ENCODE measurements around the gene ANKFN1. TPM values are rescaled to one million over a fixed set of nuclear protein-coding genes. Genes with fewer than 3 reads are reported as not detected.

The ANKFN1 gene
- total RNA-seq, 1 experiment from 2014 or later: not detected

- no peak overlapping the region for H3K4me2 ChIP-seq (ENCODE audit: insufficient read depth, insufficient read length, low read length)
- no peak overlapping the region for H4K8ac ChIP-seq (replicated peaks; ENCODE audit: insufficient read length, low read depth, low read length)
- no peaks in the 10 kb centered on the region for H3K23me2 ChIP-seq (ENCODE audit: insufficient read length, low read depth, low read length, poor library complexity, severe bottlenecking)
- no peaks in the 10 kb centered on the region for H3K36me3 Mint-ChIP-seq (ENCODE audit: insufficient read depth in 1 of 3, low read depth in 3 of 3)
- H3K4me3 Mint-ChIP-seq: no peak overlapping the region
- no peaks in the 10 kb centered on the region for H3K79me2 ChIP-seq (ENCODE audit: insufficient read depth, low read length)
- H3K27ac Mint-ChIP-seq: no peak overlapping the region
- H2AFZ ChIP-seq (ENCODE audit: low read length): no peak overlapping the region
- H4K91ac ChIP-seq (ENCODE audit: insufficient read length, low read depth, low read length): no peak overlapping the region
- H2BK120ac ChIP-seq (ENCODE audit: low read depth, low read length, poor library complexity, severe bottlenecking): no peak overlapping the region
- H2BK20ac ChIP-seq (ENCODE audit: low read depth, low read length, poor library complexity, severe bottlenecking): no peak overlapping the region
- H3K4me1 ChIP-seq (ENCODE audit: insufficient read depth, low read length): no peaks in the 10 kb centered on the region
- H3K9me3 Mint-ChIP-seq: no peaks in the 10 kb centered on the region
- H3K27me3 ChIP-seq (ENCODE audit: insufficient read depth, low read length): no peaks in the 10 kb centered on the region
- H2BK15ac ChIP-seq (ENCODE audit: low read depth, low read length): no peak overlapping the region
- H3K56ac ChIP-seq (ENCODE audit: insufficient read length, low read depth, low read length): no peak overlapping the region
- H3K23ac ChIP-seq (ENCODE audit: insufficient read length, low read depth, low read length): no peak overlapping the region
- no peak for DNase-seq
- no peaks in the 10 kb centered on the region for H3K27me3 Mint-ChIP-seq (ENCODE audit: low read depth)
- no peak overlapping the region for H4K5ac ChIP-seq (ENCODE audit: insufficient read length, low read depth, low read length)
- no peak overlapping the region for H2BK12ac ChIP-seq (ENCODE audit: insufficient read length, low read depth, low read length)
- no peaks in the 10 kb centered on the region for H3K79me1 ChIP-seq (ENCODE audit: insufficient read depth, low read depth, low read length, poor library complexity, severe bottlenecking)
- no peak overlapping the region for H3K4ac ChIP-seq (ENCODE audit: low read depth, low read length)
- H2BK5ac ChIP-seq (ENCODE audit: insufficient read length, low read length): no peak overlapping the region
- H4K20me1 ChIP-seq (ENCODE audit: control insufficient read depth, insufficient read depth, insufficient read length): no peaks in the 10 kb centered on the region
- H3K9me3 ChIP-seq (ENCODE audit: control insufficient read depth, low read depth, low read length): no peaks in the 10 kb centered on the region
- TF ChIP-seq CTCF (conservative IDR thresholded peaks at IDR 0.05): no peak
- peaks cover 0 to 3% of the 10 kb centered on the region in 2 experiments; a peak in 1 of 4 replicates for H3K4me1 Mint-ChIP-seq
- no peak overlapping the region for H2AK5ac ChIP-seq (ENCODE audit: insufficient read length, low read length)
- H3K9ac ChIP-seq (ENCODE audit: extremely low read depth, insufficient read length, low read length): no peak overlapping the region
- H3T11ph ChIP-seq (ENCODE audit: low read length): no peak overlapping the region
- H3K14ac ChIP-seq (ENCODE audit: insufficient read depth, low read length): no peak overlapping the region
- H3K18ac ChIP-seq (ENCODE audit: insufficient read length, low read depth, low read length): no peak overlapping the region
- no CpG with 5 or more reads among the region's 6 CpGs for WGBS (ENCODE audit: extremely low coverage, insufficient read length, low lambda C conversion rate)
- H3K27ac ChIP-seq (ENCODE audit: insufficient read length, low read depth, low read length): no peak overlapping the region
Measured at GRCh38 chr17:56289321-56289720, 136.0 kb downstream of the ANKFN1 start.
